Ammon's horn (tissue), 1 donor: Measurements from ENCODE around the gene ABTB1.

Experiments used
- DNase-seq: peaks from one replicate; pipeline ENCODE4 v3.0.0-alpha.2; 2016; ENCODE audit warnings: low spot score

Gene ABTB1

GRCh38 chr3:127720161-127720823 is 47.5 kb downstream of the ABTB1 start:
- DNase-seq = no peak

GRCh38 chr3:127720985-127721935 is 48.5 kb downstream of the ABTB1 start:
- DNase-seq = no peak

GRCh38 chr3:127722091-127722784 is 49.5 kb downstream of the ABTB1 start:
- DNase-seq = peak; percentile 42

- no peak for DNase-seq
These were observed 50.3 kb downstream of the ABTB1 start for GRCh38 chr3:127723011-127723567.

GRCh38 chr3:127726894-127727293 is 54.1 kb downstream of the ABTB1 start:
- DNase-seq = no peak

- DNase-seq = no peak
These were observed 55.8 kb downstream of the ABTB1 start for GRCh38 chr3:127728417-127729015.

GRCh38 chr3:127729556-127730056 is 56.9 kb downstream of the ABTB1 start:
- peak; percentile 55 for DNase-seq

GRCh38 chr3:127730171-127730570 is 57.4 kb downstream of the ABTB1 start:
- no peak for DNase-seq
